ENCODE data around the gene MED27.

MED27 gene

GRCh38 chr9:131870156-131870555, 209.5 kb downstream of the MED27 start:
- TF ChIP-seq EP300 (IDR thresholded peaks at IDR 0.05; ENCODE audit: borderline replicate concordance): no peak
- no peak for TF ChIP-seq TCF12 (IDR thresholded peaks at IDR 0.05; ENCODE audit: low read depth)
- no peak for TF ChIP-seq YY1 (IDR thresholded peaks at IDR 0.05; ENCODE audit: low read depth)
- TF ChIP-seq REST (IDR thresholded peaks at IDR 0.05; ENCODE audit: low read depth): no peak
- no peak for TF ChIP-seq EGR1 (IDR thresholded peaks at IDR 0.05)
- no peak for TF ChIP-seq FOXM1 (IDR thresholded peaks at IDR 0.05; ENCODE audit: borderline replicate concordance, low read depth)
- TF ChIP-seq CREB1 (IDR thresholded peaks at IDR 0.05; ENCODE audit: low read depth): no peak
- TF ChIP-seq TEAD4 (IDR thresholded peaks at IDR 0.05): no peak
- no peak for TF ChIP-seq CEBPB (IDR thresholded peaks at IDR 0.05)
- no peak for TF ChIP-seq USF1 (IDR thresholded peaks at IDR 0.05)
- no peak for TF ChIP-seq RAD21 (IDR thresholded peaks at IDR 0.05; ENCODE audit: low read depth)
- no peak for TF ChIP-seq TAF1 (IDR thresholded peaks at IDR 0.05; ENCODE audit: low read depth)
- TF ChIP-seq MAX (IDR thresholded peaks at IDR 0.05): no peak
- no peak for TF ChIP-seq NFIC (IDR thresholded peaks at IDR 0.05)
- TF ChIP-seq ZBTB7A (IDR thresholded peaks at IDR 0.05; ENCODE audit: low read depth): no peak

GRCh38 chr9:131869348-131869747, 210.3 kb downstream of the MED27 start:
- TF ChIP-seq YY1 (IDR thresholded peaks at IDR 0.05; ENCODE audit: low read depth): no peak
- no peak for TF ChIP-seq USF1 (IDR thresholded peaks at IDR 0.05)
- TF ChIP-seq ZBTB7A (IDR thresholded peaks at IDR 0.05; ENCODE audit: low read depth): no peak
- no peak for TF ChIP-seq TEAD4 (IDR thresholded peaks at IDR 0.05)
- no peak for TF ChIP-seq NFIC (IDR thresholded peaks at IDR 0.05)
- no peak for TF ChIP-seq MAX (IDR thresholded peaks at IDR 0.05)
- TF ChIP-seq FOXM1 (IDR thresholded peaks at IDR 0.05; ENCODE audit: borderline replicate concordance, low read depth): no peak
- TF ChIP-seq TCF12 (IDR thresholded peaks at IDR 0.05; ENCODE audit: low read depth): no peak
- no peak for TF ChIP-seq RAD21 (IDR thresholded peaks at IDR 0.05; ENCODE audit: low read depth)
- no peak for TF ChIP-seq CREB1 (IDR thresholded peaks at IDR 0.05; ENCODE audit: low read depth)
- no peak for TF ChIP-seq EGR1 (IDR thresholded peaks at IDR 0.05)
- no peak for TF ChIP-seq REST (IDR thresholded peaks at IDR 0.05; ENCODE audit: low read depth)
- TF ChIP-seq CEBPB (IDR thresholded peaks at IDR 0.05): no peak
- TF ChIP-seq EP300 (IDR thresholded peaks at IDR 0.05; ENCODE audit: borderline replicate concordance): no peak
- no peak for TF ChIP-seq TAF1 (IDR thresholded peaks at IDR 0.05; ENCODE audit: low read depth)

- TF ChIP-seq MAX (IDR thresholded peaks at IDR 0.05): no peak
- TF ChIP-seq FOXM1 (IDR thresholded peaks at IDR 0.05; ENCODE audit: borderline replicate concordance, low read depth): no peak
- TF ChIP-seq EP300 (IDR thresholded peaks at IDR 0.05; ENCODE audit: borderline replicate concordance): no peak
- TF ChIP-seq NFIC (IDR thresholded peaks at IDR 0.05): no peak
- TF ChIP-seq REST (IDR thresholded peaks at IDR 0.05; ENCODE audit: low read depth): no peak
- TF ChIP-seq ZBTB7A (IDR thresholded peaks at IDR 0.05; ENCODE audit: low read depth): no peak
- TF ChIP-seq TEAD4 (IDR thresholded peaks at IDR 0.05): no peak
- TF ChIP-seq YY1 (IDR thresholded peaks at IDR 0.05; ENCODE audit: low read depth): no peak
- no peak for TF ChIP-seq EGR1 (IDR thresholded peaks at IDR 0.05)
- TF ChIP-seq CEBPB (IDR thresholded peaks at IDR 0.05): no peak
- TF ChIP-seq USF1 (IDR thresholded peaks at IDR 0.05): no peak
Observed at GRCh38 chr9:131868766-131869165, 210.9 kb downstream of the MED27 start.

Data from Ishikawa (cell line).